ENCODE results near the gene ITPR1. TPM values are rescaled to one million over a fixed set of nuclear protein-coding genes. Genes with fewer than 3 reads are reported as not detected.

ITPR1 gene
- polyA plus RNA-seq, 1 donor from 2014 or later: 2.1 TPM

- H3F3A ChIP-seq (ENCODE audit: insufficient read depth, low read length, poor library complexity, severe bottlenecking): no peaks in the 10 kb centered on the region
- no peak overlapping the region for H3K4me3 ChIP-seq (ENCODE audit: low read length)
- no peaks in the 10 kb centered on the region for H3K9me2 ChIP-seq (ENCODE audit: insufficient read depth, low read length)
- no peak overlapping the region for H3K4me2 ChIP-seq (ENCODE audit: low read length)
- TF ChIP-seq SMC3 (conservative IDR thresholded peaks at IDR 0.05; ENCODE audit: poor library complexity) (no peak), RAD21 (conservative IDR thresholded peaks at IDR 0.05) (no peak), POLR2AphosphoS5 (IDR thresholded peaks at IDR 0.05) (no peak), CTCF (IDR thresholded peaks at IDR 0.05; ENCODE audit: poor library complexity, severe bottlenecking) (no peak), MXI1 (conservative IDR thresholded peaks at IDR 0.05; ENCODE audit: poor library complexity, severe bottlenecking) (no peak), EZH2 (IDR thresholded peaks at IDR 0.05; ENCODE audit: borderline replicate concordance, insufficient read depth, low read length, poor library complexity, severe bottlenecking) (no peak), REST (IDR thresholded peaks at IDR 0.05; ENCODE audit: borderline replicate concordance) (no peak), TAF1 (IDR thresholded peaks at IDR 0.05; ENCODE audit: low read depth) (no peak), EP300 (conservative IDR thresholded peaks at IDR 0.05; ENCODE audit: poor library complexity, severe bottlenecking) (no peak)
- no peak overlapping the region for H3K9ac ChIP-seq (ENCODE audit: low read length)
- H3K36me3 ChIP-seq (ENCODE audit: insufficient read depth, low read length): no peaks in the 10 kb centered on the region
- H2AFZ ChIP-seq (ENCODE audit: low read depth, low read length): no peak overlapping the region
- H4K20me1 ChIP-seq (ENCODE audit: insufficient read depth): no peaks in the 10 kb centered on the region
- H3K9me3 ChIP-seq (ENCODE audit: low read length): no peaks in the 10 kb centered on the region
- no peaks in the 10 kb centered on the region for H3K27me3 ChIP-seq (ENCODE audit: insufficient read depth, low read depth, low read length)
- no peaks in the 10 kb centered on the region for H3K79me2 ChIP-seq (replicated peaks; ENCODE audit: insufficient read depth, low read length)
- H3K27ac ChIP-seq (ENCODE audit: low read length): no peak overlapping the region
These were observed 58.8 kb downstream of the ITPR1 start for GRCh38 chr3:4551794-4552442.

- Histone ChIP-seq H3K27ac (ENCODE audit: low read length) (no peak overlapping the region), H2AFZ (ENCODE audit: low read depth, low read length) (no peak overlapping the region), H3K9ac (ENCODE audit: low read length) (no peak overlapping the region), H3K79me2 (replicated peaks; ENCODE audit: insufficient read depth, low read length) (no peaks in the 10 kb centered on the region), H3K27me3 (ENCODE audit: insufficient read depth, low read depth, low read length) (no peaks in the 10 kb centered on the region), H3K9me3 (ENCODE audit: low read length) (no peaks in the 10 kb centered on the region), H3K9me2 (ENCODE audit: insufficient read depth, low read length) (no peaks in the 10 kb centered on the region), H3K4me2 (ENCODE audit: low read length) (no peak overlapping the region), H3K36me3 (ENCODE audit: insufficient read depth, low read length) (no peaks in the 10 kb centered on the region), H3K4me3 (ENCODE audit: low read length) (no peak overlapping the region), H3F3A (ENCODE audit: insufficient read depth, low read length, poor library complexity, severe bottlenecking) (no peaks in the 10 kb centered on the region), H4K20me1 (ENCODE audit: insufficient read depth) (no peaks in the 10 kb centered on the region)
- no peak for TF ChIP-seq MXI1 (conservative IDR thresholded peaks at IDR 0.05; ENCODE audit: poor library complexity, severe bottlenecking)
- no peak for TF ChIP-seq RAD21 (conservative IDR thresholded peaks at IDR 0.05)
- no peak for TF ChIP-seq CTCF (IDR thresholded peaks at IDR 0.05; ENCODE audit: poor library complexity, severe bottlenecking)
- TF ChIP-seq SMC3 (conservative IDR thresholded peaks at IDR 0.05; ENCODE audit: poor library complexity): no peak
- TF ChIP-seq REST (IDR thresholded peaks at IDR 0.05; ENCODE audit: borderline replicate concordance): no peak
These were observed 59.7 kb downstream of the ITPR1 start for GRCh38 chr3:4552811-4553210.

Measured in neural cell (in vitro differentiated cells).